Prostate gland (tissue), 2 donors: ENCODE data around the gene CPLANE2. TPM values are rescaled to one million over a fixed set of nuclear protein-coding genes. Genes with fewer than 3 reads are reported as not detected.

Experiments
- DNase-seq: peaks from one replicate; pipeline ENCODE4 v3.0.0-alpha.2; 2019; ENCODE audit warnings: low spot score
- H3K27ac ChIP-seq, 2 donors: fragments of 200-600 bp; sonication (generic); 2 replicates each; pipeline ENCODE4 v1.5.1; 2017 to 2019
- H3K27me3 ChIP-seq: fragments of 200-600 bp; sonication (generic); replicated peaks from 2 replicates; pipeline ENCODE4 v1.5.1; 2019; ENCODE audit not compliant: insufficient read depth
- H3K36me3 ChIP-seq, 2 donors: fragments of 200-600 bp; sonication (generic); 1 replicate in 1 of 2; 2 replicates in 1 of 2; pipeline versions ENCODE4 v1.5.1 to v1.8.1; 2017 to 2019
- H3K4me1 ChIP-seq: fragments of 200-600 bp; sonication (generic); replicated peaks from 2 replicates; pipeline ENCODE4 v1.5.1; 2019
- H3K4me3 ChIP-seq, 2 donors: fragments of 200-600 bp; sonication (generic); 2 replicates each; pipeline ENCODE4 v1.5.1; 2017 to 2019
- H3K9me3 ChIP-seq: fragments of 200-600 bp; sonication (generic); 2 replicates; pipeline ENCODE4 v1.5.1; 2017
- CTCF ChIP-seq, 4 experiments: fragments of 200-600 bp in 2 of 4; fragments of 450-650 bp in 2 of 4; sonication (generic) in 2 of 4; IDR thresholded peaks; 1 replicate in 3 of 4; 2 replicates in 1 of 4; pipeline ENCODE4 v1.5.1; 2016 to 2019; ENCODE audit warnings: antibody characterized with exemption in 4 of 4, mild to moderate bottlenecking in 2 of 4, moderate library complexity in 2 of 4
- POLR2A ChIP-seq: fragments of 450-650 bp; IDR thresholded peaks from one replicate; pipeline ENCODE4 v1.6.1; 2016; ENCODE audit warnings: antibody characterized with exemption, mild to moderate bottlenecking
- POLR2AphosphoS5 ChIP-seq: sonication (generic); formaldehyde crosslinking; IDR thresholded peaks from one replicate; pipeline ENCODE4 v1.6.1; 2017; ENCODE audit warnings: antibody characterized with exemption
- WGBS: methylation state at CpG from one replicate; pipeline ENCODE4 v1.1.5; 2018; 5-methylcytosine and 5-hydroxymethylcytosine counted together
- intact Hi-C: fragments of 100-400 bp; cut with DNase I; formaldehyde crosslinking; loops from one replicate; pipeline ENCODE4 v1.14.2; 2022
- total RNA-seq, 2 donors: library from RNA; depleted of rRNA; stranded (reverse); fragments of >200 nt; gene quantifications; one replicate each; pipeline ENCODE4 v1.1.0, GENCODE V29; 2016

Gene CPLANE2
- total RNA-seq, 2 donors from 2014 or later = 5.5 to 12.9 TPM

- H3K9me3 ChIP-seq = no peaks in the 10 kb centered on the region
- no peak overlapping the region for H3K4me3 ChIP-seq
- H3K4me1 ChIP-seq = no peaks in the 10 kb centered on the region
- H3K36me3 ChIP-seq = no peaks in the 10 kb centered on the region
- TF ChIP-seq CTCF (IDR thresholded peaks at IDR 0.05) (no peak), POLR2AphosphoS5 (no peak), POLR2A (no peak)
- no peak overlapping the region for H3K27ac ChIP-seq
- intact Hi-C loops = no loop called here
- WGBS = 70% methylated on average over 3 of the region's 3 CpGs
- H3K27me3 ChIP-seq = no peaks in the 10 kb centered on the region
- DNase-seq = no peak
These were observed 24.0 kb downstream of the CPLANE2 start for GRCh38 chr1:16213013-16213412.

GRCh38 chr1:16212251-16212961, 24.6 kb downstream of the CPLANE2 start, which contains the start of gene ARHGEF19:
ARHGEF19 (minus strand) TSS chr1:16212652; CDS start chr1:16209054, 3,598 bp downstream.
- intact Hi-C loops = no loop called here
- peak; percentile 80 for TF ChIP-seq POLR2AphosphoS5
- TF ChIP-seq CTCF (IDR thresholded peaks at IDR 0.05) = no peak
- peak; percentile 61 for TF ChIP-seq POLR2A
- Histone ChIP-seq H3K27me3 (no peaks in the 10 kb centered on the region), H3K4me3 (peak within 1 kb of the TSS; percentile 14 to 19), H3K9me3 (no peaks in the 10 kb centered on the region), H3K27ac (peak within 1 kb of the TSS in 1 of 2 donors; percentile 47), H3K36me3 (no peaks in the 10 kb centered on the region), H3K4me1 (no peaks in the 10 kb centered on the region)
- peak; percentile 80 for DNase-seq
- WGBS = 24% methylated on average over 14 of the region's 14 CpGs

GRCh38 chr1:16211824-16212223, 25.2 kb downstream of the CPLANE2 start:
- peak overlapping the region in 1 of 2 donors; percentile 47 for H3K27ac ChIP-seq
- intact Hi-C loops = no loop called here
- peak overlapping the region; percentile 14 to 19 for H3K4me3 ChIP-seq
- H3K9me3 ChIP-seq = no peaks in the 10 kb centered on the region
- no peaks in the 10 kb centered on the region for H3K36me3 ChIP-seq
- H3K27me3 ChIP-seq = no peaks in the 10 kb centered on the region
- no peaks in the 10 kb centered on the region for H3K4me1 ChIP-seq
- TF ChIP-seq CTCF (IDR thresholded peaks at IDR 0.05) (no peak), POLR2A (no peak), POLR2AphosphoS5 (no peak)
- no peak for DNase-seq
- 59% methylated on average over 6 of the region's 6 CpGs for WGBS

- H3K9me3 ChIP-seq = no peaks in the 10 kb centered on the region
- no peak for TF ChIP-seq POLR2AphosphoS5
- WGBS = 56% methylated on average over 4 of the region's 4 CpGs
- H3K27me3 ChIP-seq = no peaks in the 10 kb centered on the region
- H3K4me1 ChIP-seq = no peaks in the 10 kb centered on the region
- no peaks in the 10 kb centered on the region for H3K36me3 ChIP-seq
- intact Hi-C loops = no loop called here
- H3K27ac ChIP-seq = peak overlapping the region in 1 of 2 donors; percentile 39
- no peak for DNase-seq
- no peak overlapping the region for H3K4me3 ChIP-seq
These were observed 26.4 kb downstream of the CPLANE2 start for GRCh38 chr1:16210581-16210980.

GRCh38 chr1:16209847-16210407, 27.1 kb downstream of the CPLANE2 start:
- no peak for TF ChIP-seq POLR2A
- TF ChIP-seq POLR2AphosphoS5 = no peak
- TF ChIP-seq CTCF (IDR thresholded peaks at IDR 0.05) = no peak
- no peak overlapping the region for H3K4me3 ChIP-seq
- no peaks in the 10 kb centered on the region for H3K4me1 ChIP-seq
- H3K36me3 ChIP-seq = no peaks in the 10 kb centered on the region
- peak overlapping the region in 1 of 2 donors; percentile 39 for H3K27ac ChIP-seq
- intact Hi-C loops = loop anchor here (5.0 kb wide), 2 partner anchors 32 to 142 kb away; partner anchors contain the start of gene FBXO42
- no peaks in the 10 kb centered on the region for H3K9me3 ChIP-seq
- DNase-seq = no peak
- H3K27me3 ChIP-seq = no peaks in the 10 kb centered on the region
- WGBS = 57% methylated on average over 9 of the region's 11 CpGs
